ENCODE measurements around the gene AXIN1.

The AXIN1 gene

GRCh38 chr16:266258-267164 is 86.0 kb downstream of the AXIN1 start:
- in situ Hi-C loops (cut with MboI; ENCODE audit: low pct_unique_long_range_greater_than_20kb, low sequenced_read_pairs, unreplicated experiment) = no loop called here
- no peak for TF ChIP-seq CTCF (IDR thresholded peaks at IDR 0.05; ENCODE audit: extremely low read depth, insufficient read depth, missing control alignments)
- DNase-seq (ENCODE audit: low spot score) = no peak

- in situ Hi-C loops (cut with MboI; ENCODE audit: low pct_unique_long_range_greater_than_20kb, low sequenced_read_pairs, unreplicated experiment) = no loop called here
- no peak for DNase-seq (ENCODE audit: low spot score)
- TF ChIP-seq CTCF (IDR thresholded peaks at IDR 0.05; ENCODE audit: extremely low read depth, insufficient read depth, missing control alignments) = no peak
Measured at GRCh38 chr16:265711-266110, 86.8 kb downstream of the AXIN1 start.

DNA sequence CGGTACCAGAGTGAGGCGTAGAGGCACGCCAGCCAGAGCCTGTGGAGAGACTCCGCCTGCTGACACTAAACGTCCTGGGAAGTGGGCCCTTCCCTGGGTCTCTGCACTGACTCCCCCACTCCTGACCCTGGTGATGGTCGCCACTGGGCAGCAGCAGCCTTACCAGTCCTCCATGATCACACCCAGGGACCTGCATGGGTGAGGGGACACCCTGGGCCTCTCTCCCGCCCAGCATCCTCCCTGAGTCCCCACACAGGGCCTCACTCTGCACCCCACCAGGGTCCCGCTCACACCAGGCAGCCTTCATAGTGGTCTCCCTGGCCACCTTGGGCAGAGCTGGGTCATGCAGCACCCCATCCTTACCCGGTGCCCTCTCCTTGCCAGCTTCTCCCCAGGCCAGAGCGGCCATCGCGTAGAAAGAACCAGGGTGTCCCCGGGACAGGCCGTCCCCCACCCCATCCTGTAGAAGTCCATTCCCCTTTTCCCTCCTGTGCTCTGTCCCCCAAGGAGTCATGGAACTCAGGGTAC is 87.5 kb downstream of the AXIN1 start:
- DNase-seq (ENCODE audit: low spot score) = no peak
- in situ Hi-C loops (cut with MboI; ENCODE audit: low pct_unique_long_range_greater_than_20kb, low sequenced_read_pairs, unreplicated experiment) = no loop called here
- TF ChIP-seq CTCF (IDR thresholded peaks at IDR 0.05; ENCODE audit: extremely low read depth, insufficient read depth, missing control alignments) = no peak

- TF ChIP-seq CTCF (IDR thresholded peaks at IDR 0.05; ENCODE audit: extremely low read depth, insufficient read depth, missing control alignments) = no peak
- no peak for DNase-seq (ENCODE audit: low spot score)
- in situ Hi-C loops (cut with MboI; ENCODE audit: low pct_unique_long_range_greater_than_20kb, low sequenced_read_pairs, unreplicated experiment) = no loop called here
Measured at GRCh38 chr16:264440-264951, 88.0 kb downstream of the AXIN1 start.

DNA sequence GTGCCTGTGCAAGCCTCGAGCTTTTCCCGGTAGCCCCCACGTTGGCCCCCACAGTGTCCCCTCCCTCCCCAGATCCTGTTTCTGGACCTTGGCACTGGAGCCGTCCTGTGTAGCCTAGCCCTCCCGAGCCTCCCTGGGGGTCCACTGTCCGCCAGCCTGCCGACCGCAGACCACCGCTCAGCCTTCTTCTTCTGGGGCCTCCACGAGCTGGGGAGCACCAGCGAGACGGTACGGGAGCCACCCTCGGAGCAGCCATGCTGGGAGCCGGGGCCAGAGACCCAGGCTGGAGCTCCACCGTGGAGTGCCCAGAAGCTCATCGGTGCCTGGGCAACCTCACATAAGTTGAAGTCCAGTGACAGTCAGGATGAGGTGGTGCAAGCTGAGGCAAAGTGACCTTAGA is 88.6 kb downstream of the AXIN1 start:
- no peak for TF ChIP-seq CTCF (IDR thresholded peaks at IDR 0.05; ENCODE audit: extremely low read depth, insufficient read depth, missing control alignments)
- DNase-seq (ENCODE audit: low spot score) = no peak
- in situ Hi-C loops (cut with MboI; ENCODE audit: low pct_unique_long_range_greater_than_20kb, low sequenced_read_pairs, unreplicated experiment) = no loop called here

DNA sequence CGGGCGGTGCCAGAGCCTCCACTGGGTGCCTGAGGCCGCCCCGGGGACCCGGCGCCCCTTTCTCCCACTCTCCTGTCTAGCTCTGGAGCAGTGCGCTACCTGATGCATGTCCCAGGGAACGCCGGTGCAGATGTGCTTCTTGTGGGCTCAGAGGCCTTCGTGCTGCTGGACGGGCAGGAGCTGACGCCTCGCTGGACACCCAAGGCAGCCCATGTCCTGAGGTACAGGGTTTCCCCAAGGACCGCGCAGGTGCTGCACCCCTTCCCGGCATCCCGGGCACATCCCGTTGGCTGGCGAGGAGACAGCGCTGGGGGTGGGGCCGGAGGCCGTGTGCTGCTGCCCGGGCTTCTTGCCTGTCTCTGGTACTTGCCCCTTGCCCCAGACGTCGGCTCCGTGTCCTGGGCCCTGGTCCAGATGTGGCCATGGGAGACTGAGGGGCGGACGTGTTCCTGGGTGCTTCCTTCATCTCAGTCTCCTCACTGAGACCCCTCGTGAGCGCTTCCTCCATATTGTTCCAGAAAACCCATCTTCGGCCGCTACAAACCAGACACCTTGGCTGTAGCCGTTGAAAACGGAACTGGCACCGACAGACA is 89.2 kb downstream of the AXIN1 start:
- no peak for DNase-seq (ENCODE audit: low spot score)
- in situ Hi-C loops (cut with MboI; ENCODE audit: low pct_unique_long_range_greater_than_20kb, low sequenced_read_pairs, unreplicated experiment) = no loop called here
- no peak for TF ChIP-seq CTCF (IDR thresholded peaks at IDR 0.05; ENCODE audit: extremely low read depth, insufficient read depth, missing control alignments)
